HFFc6 (cell line): ENCODE measurements around the gene ATP13A5. TPM values are rescaled to one million over a fixed set of nuclear protein-coding genes. Genes with fewer than 3 reads are reported as not detected.

Experiments
- DNase-seq: peaks from one replicate; pipeline ENCODE4 v3.0.0-alpha.2; 2018
- H3K27ac Mint-ChIP-seq: 2 replicates; pipeline ENCODE4 v1.8.0; 2020; ENCODE audit warnings: mild to moderate bottlenecking, mixed read lengths
- H3K27me3 Mint-ChIP-seq: 2 replicates; pipeline ENCODE4 v1.8.0; 2021; ENCODE audit warnings: mild to moderate bottlenecking, moderate library complexity, mixed read lengths; ENCODE audit not compliant: insufficient read depth
- H3K36me3 Mint-ChIP-seq: 2 replicates; pipeline ENCODE4 v1.8.0; 2021; ENCODE audit warnings: low read depth, mixed read lengths
- H3K4me1 Mint-ChIP-seq: 2 replicates; pipeline ENCODE4 v1.8.0; 2020; ENCODE audit warnings: low read depth, mixed read lengths
- H3K4me3 Mint-ChIP-seq: 2 replicates; pipeline ENCODE4 v1.8.0; 2020; ENCODE audit warnings: mild to moderate bottlenecking, moderate library complexity, mixed read lengths
- H3K9me3 Mint-ChIP-seq: 2 replicates; pipeline ENCODE4 v1.8.0; 2020; ENCODE audit warnings: mild to moderate bottlenecking, mixed read lengths
- total RNA-seq, 6 experiments: library from RNA; stranded (reverse); fragmentation: NEBNext Ultra II Directional; extraction: Animal tissue kit (Norgen Biotek cat#: 25700); gene quantifications; 2 replicates in 1 of 6; 3 replicates in 5 of 6; pipeline ENCODE4 v1.2.3, GENCODE V29; 2021
- TF ChIP-seq, protein P1 (sequence below): fragments of 200-600 bp; sonication (generic); IDR thresholded peaks from 2 replicates; pipeline ENCODE4 v1.5.0; 2021; ENCODE audit warnings: antibody characterized with exemption, mild to moderate bottlenecking

The ATP13A5 gene
- total RNA-seq, 6 experiments from 2014 or later = not detected

- Mint-ChIP-seq H3K4me3 (no peak overlapping the region), H3K4me1 (no peaks in the 10 kb centered on the region), H3K36me3 (peaks cover 4% of the 10 kb centered on the region; the same call in 1 of the 2 replicates), H3K27me3 (no peaks in the 10 kb centered on the region), H3K27ac (no peak overlapping the region), H3K9me3 (peaks cover 59% of the 10 kb centered on the region)
- DNase-seq = no peak
- TF ChIP-seq, protein P1, sequence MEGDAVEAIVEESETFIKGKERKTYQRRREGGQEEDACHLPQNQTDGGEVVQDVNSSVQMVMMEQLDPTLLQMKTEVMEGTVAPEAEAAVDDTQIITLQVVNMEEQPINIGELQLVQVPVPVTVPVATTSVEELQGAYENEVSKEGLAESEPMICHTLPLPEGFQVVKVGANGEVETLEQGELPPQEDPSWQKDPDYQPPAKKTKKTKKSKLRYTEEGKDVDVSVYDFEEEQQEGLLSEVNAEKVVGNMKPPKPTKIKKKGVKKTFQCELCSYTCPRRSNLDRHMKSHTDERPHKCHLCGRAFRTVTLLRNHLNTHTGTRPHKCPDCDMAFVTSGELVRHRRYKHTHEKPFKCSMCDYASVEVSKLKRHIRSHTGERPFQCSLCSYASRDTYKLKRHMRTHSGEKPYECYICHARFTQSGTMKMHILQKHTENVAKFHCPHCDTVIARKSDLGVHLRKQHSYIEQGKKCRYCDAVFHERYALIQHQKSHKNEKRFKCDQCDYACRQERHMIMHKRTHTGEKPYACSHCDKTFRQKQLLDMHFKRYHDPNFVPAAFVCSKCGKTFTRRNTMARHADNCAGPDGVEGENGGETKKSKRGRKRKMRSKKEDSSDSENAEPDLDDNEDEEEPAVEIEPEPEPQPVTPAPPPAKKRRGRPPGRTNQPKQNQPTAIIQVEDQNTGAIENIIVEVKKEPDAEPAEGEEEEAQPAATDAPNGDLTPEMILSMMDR = no peak
Measured at GRCh38 chr3:193388361-193388760, 9.8 kb upstream of the ATP13A5 start.

DNA sequence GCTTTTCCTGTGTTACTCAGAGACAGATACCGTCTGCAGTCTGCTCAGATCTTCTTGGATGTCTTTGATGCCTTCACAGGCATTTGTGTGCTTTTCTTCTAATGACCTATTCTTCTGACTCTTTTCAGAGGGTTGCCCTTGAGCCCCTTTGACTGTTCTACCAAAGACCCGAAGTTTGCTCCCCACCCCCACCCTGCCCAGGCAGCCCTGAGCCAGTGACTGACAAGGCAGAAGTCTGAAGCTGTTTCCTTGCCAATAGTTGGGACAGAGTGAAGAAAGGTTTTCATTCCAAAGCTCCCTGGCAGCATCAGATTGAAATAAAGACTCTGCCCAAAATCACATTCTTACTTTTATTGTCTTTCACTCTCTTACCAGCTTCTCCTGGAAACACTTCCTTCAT, 9.0 kb upstream of the ATP13A5 start:
- Mint-ChIP-seq H3K27ac (no peak overlapping the region), H3K4me3 (no peak overlapping the region), H3K9me3 (peaks cover 52% of the 10 kb centered on the region), H3K27me3 (no peaks in the 10 kb centered on the region), H3K36me3 (peaks cover 4% of the 10 kb centered on the region; the same call in 1 of the 2 replicates), H3K4me1 (no peaks in the 10 kb centered on the region)
- TF ChIP-seq, protein P1 = no peak
- DNase-seq = no peak

GRCh38 chr3:193377591-193377990, 962 bp downstream of the ATP13A5 start:
- Mint-ChIP-seq H3K4me3 (no peak overlapping the region), H3K9me3 (peaks cover 53% of the 10 kb centered on the region), H3K27ac (no peak overlapping the region), H3K4me1 (no peaks in the 10 kb centered on the region), H3K27me3 (no peaks in the 10 kb centered on the region), H3K36me3 (no peaks in the 10 kb centered on the region)
- TF ChIP-seq, protein P1 = no peak
- DNase-seq = no peak

DNA sequence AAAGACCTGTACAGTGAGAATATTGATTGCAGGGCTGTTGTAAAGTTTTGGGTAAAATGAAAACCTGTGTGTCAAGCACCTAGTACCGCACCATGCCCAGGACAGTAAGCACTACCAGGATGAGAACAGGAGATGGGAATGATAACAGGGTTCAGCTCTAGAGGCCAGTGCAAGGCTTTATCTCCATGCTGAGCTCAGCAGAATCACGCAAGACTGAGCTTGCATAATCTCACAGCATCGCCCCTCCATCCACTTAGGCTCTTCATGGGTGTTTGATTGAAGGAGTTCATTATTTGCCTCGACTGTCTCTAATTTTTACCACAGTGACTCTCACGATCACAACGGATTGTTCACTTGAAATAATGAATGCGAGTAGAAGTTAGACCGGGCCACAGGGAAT, 2.9 kb downstream of the ATP13A5 start:
- H3K9me3 Mint-ChIP-seq = peaks cover 42% of the 10 kb centered on the region
- H3K27me3 Mint-ChIP-seq = no peaks in the 10 kb centered on the region
- H3K36me3 Mint-ChIP-seq = no peaks in the 10 kb centered on the region
- H3K27ac Mint-ChIP-seq = no peak overlapping the region
- TF ChIP-seq, protein P1 = no peak
- H3K4me3 Mint-ChIP-seq = no peak overlapping the region
- no peaks in the 10 kb centered on the region for H3K4me1 Mint-ChIP-seq
- DNase-seq = no peak

DNA sequence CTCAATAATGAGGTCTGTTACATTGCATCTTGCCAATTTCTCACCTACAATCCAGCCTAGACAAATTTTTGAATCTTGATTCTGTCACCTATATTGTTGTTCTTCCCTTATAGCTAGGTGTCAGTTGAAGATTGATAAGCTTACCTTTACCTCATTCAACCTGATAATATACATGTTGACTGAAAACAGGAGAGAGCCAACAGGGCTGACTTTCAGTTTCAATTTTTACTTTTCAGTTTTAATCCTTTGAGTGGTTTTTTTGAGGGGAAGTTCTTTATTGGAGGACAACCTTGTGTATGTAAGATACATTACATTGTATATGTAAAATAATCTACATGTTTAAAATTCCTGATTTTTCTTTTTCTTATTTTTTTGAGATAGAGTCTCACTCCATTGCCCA, 5.8 kb downstream of the ATP13A5 start:
- H3K36me3 Mint-ChIP-seq = no peaks in the 10 kb centered on the region
- peaks cover 35% of the 10 kb centered on the region for H3K9me3 Mint-ChIP-seq
- TF ChIP-seq, protein P1 = no peak
- no peak overlapping the region for H3K4me3 Mint-ChIP-seq
- no peaks in the 10 kb centered on the region for H3K4me1 Mint-ChIP-seq
- no peak overlapping the region for H3K27ac Mint-ChIP-seq
- H3K27me3 Mint-ChIP-seq = no peaks in the 10 kb centered on the region; the same call in 1 of the 2 replicates
- DNase-seq = no peak

- no peak overlapping the region for H3K27ac Mint-ChIP-seq
- H3K27me3 Mint-ChIP-seq = no peaks in the 10 kb centered on the region; the same call in 1 of the 2 replicates
- H3K4me3 Mint-ChIP-seq = no peak overlapping the region
- H3K36me3 Mint-ChIP-seq = no peaks in the 10 kb centered on the region
- no peaks in the 10 kb centered on the region for H3K4me1 Mint-ChIP-seq
- DNase-seq = no peak
- H3K9me3 Mint-ChIP-seq = peaks cover 21% of the 10 kb centered on the region
- TF ChIP-seq, protein P1 = no peak
Measured at GRCh38 chr3:193367868-193368267, 10.7 kb downstream of the ATP13A5 start.
